ENCODE data around the gene ARSB.

ARSB gene

GRCh38 chr5:78755822-78756429, 229.2 kb downstream of the ARSB start:
- Histone ChIP-seq H3F3A (ENCODE audit: low read depth) (no peaks in the 10 kb centered on the region), H3K79me2 (ENCODE audit: insufficient read depth, low read length) (no peaks in the 10 kb centered on the region), H3K36me3 (ENCODE audit: insufficient read depth, low read length) (no peaks in the 10 kb centered on the region), H3K4me3 (ENCODE audit: low read length, poor library complexity, severe bottlenecking) (no peak overlapping the region), H3K9me3 (ENCODE audit: insufficient read depth, low read depth, low read length) (no peaks in the 10 kb centered on the region), H4K20me1 (ENCODE audit: insufficient read depth, low read length, poor library complexity, severe bottlenecking) (no peaks in the 10 kb centered on the region), H2AFZ (ENCODE audit: low read length) (no peak overlapping the region), H3K27me3 (ENCODE audit: insufficient read depth, low read length, poor library complexity, severe bottlenecking) (no peaks in the 10 kb centered on the region), H3K9me2 (replicated peaks; ENCODE audit: low read depth, low read length) (no peaks in the 10 kb centered on the region), H3K4me1 (ENCODE audit: insufficient read depth, low read length, poor library complexity, severe bottlenecking) (peaks cover 11% of the 10 kb centered on the region), H3K9ac (ENCODE audit: low read depth, low read length, poor library complexity, severe bottlenecking) (no peak overlapping the region), H3K4me2 (ENCODE audit: low read depth, low read length, poor library complexity, severe bottlenecking) (no peak overlapping the region)
- no peak for TF ChIP-seq EZH2phosphoT487 (IDR thresholded peaks at IDR 0.05; ENCODE audit: borderline replicate concordance)
- TF ChIP-seq, protein P1, sequence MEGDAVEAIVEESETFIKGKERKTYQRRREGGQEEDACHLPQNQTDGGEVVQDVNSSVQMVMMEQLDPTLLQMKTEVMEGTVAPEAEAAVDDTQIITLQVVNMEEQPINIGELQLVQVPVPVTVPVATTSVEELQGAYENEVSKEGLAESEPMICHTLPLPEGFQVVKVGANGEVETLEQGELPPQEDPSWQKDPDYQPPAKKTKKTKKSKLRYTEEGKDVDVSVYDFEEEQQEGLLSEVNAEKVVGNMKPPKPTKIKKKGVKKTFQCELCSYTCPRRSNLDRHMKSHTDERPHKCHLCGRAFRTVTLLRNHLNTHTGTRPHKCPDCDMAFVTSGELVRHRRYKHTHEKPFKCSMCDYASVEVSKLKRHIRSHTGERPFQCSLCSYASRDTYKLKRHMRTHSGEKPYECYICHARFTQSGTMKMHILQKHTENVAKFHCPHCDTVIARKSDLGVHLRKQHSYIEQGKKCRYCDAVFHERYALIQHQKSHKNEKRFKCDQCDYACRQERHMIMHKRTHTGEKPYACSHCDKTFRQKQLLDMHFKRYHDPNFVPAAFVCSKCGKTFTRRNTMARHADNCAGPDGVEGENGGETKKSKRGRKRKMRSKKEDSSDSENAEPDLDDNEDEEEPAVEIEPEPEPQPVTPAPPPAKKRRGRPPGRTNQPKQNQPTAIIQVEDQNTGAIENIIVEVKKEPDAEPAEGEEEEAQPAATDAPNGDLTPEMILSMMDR (conservative IDR thresholded peaks at IDR 0.05; ENCODE audit: low read length) = no peak

- no peak overlapping the region for H2AFZ ChIP-seq (ENCODE audit: low read length)
- H4K20me1 ChIP-seq (ENCODE audit: insufficient read depth, low read length, poor library complexity, severe bottlenecking) = no peaks in the 10 kb centered on the region
- H3K4me3 ChIP-seq (ENCODE audit: low read length, poor library complexity, severe bottlenecking) = no peak overlapping the region
- no peak overlapping the region for H3K4me2 ChIP-seq (ENCODE audit: low read depth, low read length, poor library complexity, severe bottlenecking)
- no peaks in the 10 kb centered on the region for H3K36me3 ChIP-seq (ENCODE audit: insufficient read depth, low read length)
- TF ChIP-seq EZH2phosphoT487 (IDR thresholded peaks at IDR 0.05; ENCODE audit: borderline replicate concordance) = no peak
- TF ChIP-seq, protein P1 (conservative IDR thresholded peaks at IDR 0.05; ENCODE audit: low read length) = no peak
- H3K4me1 ChIP-seq (ENCODE audit: insufficient read depth, low read length, poor library complexity, severe bottlenecking) = peaks cover 11% of the 10 kb centered on the region
- H3K9ac ChIP-seq (ENCODE audit: low read depth, low read length, poor library complexity, severe bottlenecking) = no peak overlapping the region
- no peaks in the 10 kb centered on the region for H3K27me3 ChIP-seq (ENCODE audit: insufficient read depth, low read length, poor library complexity, severe bottlenecking)
- H3K9me2 ChIP-seq (replicated peaks; ENCODE audit: low read depth, low read length) = no peaks in the 10 kb centered on the region
- no peaks in the 10 kb centered on the region for H3F3A ChIP-seq (ENCODE audit: low read depth)
- no peaks in the 10 kb centered on the region for H3K9me3 ChIP-seq (ENCODE audit: insufficient read depth, low read depth, low read length)
- H3K79me2 ChIP-seq (ENCODE audit: insufficient read depth, low read length) = no peaks in the 10 kb centered on the region
Measured at GRCh38 chr5:78754655-78755054, 230.5 kb downstream of the ARSB start.

GRCh38 chr5:78753093-78753531, 232.0 kb downstream of the ARSB start:
- Histone ChIP-seq H4K20me1 (ENCODE audit: insufficient read depth, low read length, poor library complexity, severe bottlenecking) (no peaks in the 10 kb centered on the region), H3K9ac (ENCODE audit: low read depth, low read length, poor library complexity, severe bottlenecking) (no peak overlapping the region), H3K36me3 (ENCODE audit: insufficient read depth, low read length) (no peaks in the 10 kb centered on the region), H2AFZ (ENCODE audit: low read length) (no peak overlapping the region), H3K9me2 (replicated peaks; ENCODE audit: low read depth, low read length) (no peaks in the 10 kb centered on the region), H3K9me3 (ENCODE audit: insufficient read depth, low read depth, low read length) (no peaks in the 10 kb centered on the region), H3K79me2 (ENCODE audit: insufficient read depth, low read length) (no peaks in the 10 kb centered on the region), H3K4me1 (ENCODE audit: insufficient read depth, low read length, poor library complexity, severe bottlenecking) (peaks cover 11% of the 10 kb centered on the region), H3K4me2 (ENCODE audit: low read depth, low read length, poor library complexity, severe bottlenecking) (no peak overlapping the region), H3K4me3 (ENCODE audit: low read length, poor library complexity, severe bottlenecking) (no peak overlapping the region), H3K27me3 (ENCODE audit: insufficient read depth, low read length, poor library complexity, severe bottlenecking) (no peaks in the 10 kb centered on the region), H3F3A (ENCODE audit: low read depth) (no peaks in the 10 kb centered on the region)
- no peak for TF ChIP-seq EZH2phosphoT487 (IDR thresholded peaks at IDR 0.05; ENCODE audit: borderline replicate concordance)
- TF ChIP-seq, protein P1 (conservative IDR thresholded peaks at IDR 0.05; ENCODE audit: low read length) = no peak
